Hepatocyte (in vitro differentiated cells): ENCODE data around the gene PVR.

Experiments
- CTCF ChIP-seq: fragments of 200-600 bp; sonication (generic); IDR thresholded peaks from 2 replicates; pipeline ENCODE4 v1.5.1; 2016; ENCODE audit warnings: antibody characterized with exemption, mild to moderate bottlenecking; ENCODE audit not compliant: poor library complexity
- EZH2 ChIP-seq: fragments of 200-600 bp; sonication (generic); IDR thresholded peaks from 2 replicates; pipeline ENCODE4 v1.6.1; 2016; ENCODE audit warnings: antibody characterized with exemption, mild to moderate bottlenecking, borderline replicate concordance
- EZH2phosphoT487 ChIP-seq: fragments of 200-600 bp; sonication (generic); IDR thresholded peaks from one replicate; pipeline ENCODE4 v1.6.1; 2018; ENCODE audit warnings: antibody characterized with exemption, mild to moderate bottlenecking, low read depth, moderate library complexity; ENCODE audit not compliant: unreplicated experiment, severe bottlenecking

GRCh38 chr19:44648631-44649251, 5.0 kb downstream of the PVR start:
- TF ChIP-seq CTCF (no peak), EZH2 (no peak), EZH2phosphoT487 (no peak)
